OCI-LY7 (cell line): Measurements from ENCODE around the gene MCM3. TPM values are rescaled to one million over a fixed set of nuclear protein-coding genes. Genes with fewer than 3 reads are reported as not detected.

Source experiments
- BruUV-seq: library from RNA; stranded (reverse); fragments of 400-500 nt; replicated peaks from 2 replicates; lab custom pipeline; 2021; lab: Mats Ljungman, UMichigan
- CTCF ChIA-PET: fragments of 300-600 bp; sonication (Branson Sonifier 250); formaldehyde crosslinking; loops from one replicate; lab custom pipeline; 2022; ENCODE audit warnings: antibody characterized with exemption; ENCODE audit not compliant: unreplicated experiment; lab: Charles Lee
- POLR2A ChIA-PET: fragments of 300-600 bp; sonication (Branson Sonifier 250); formaldehyde crosslinking; loops from one replicate; lab custom pipeline; 2022; ENCODE audit warnings: antibody characterized with exemption; lab: Charles Lee
- DNase-seq: peaks from one replicate; pipeline ENCODE4 v3.0.0-alpha.2; 2015; ENCODE audit warnings: low spot score
- H2AFZ ChIP-seq: fragments of 200-600 bp; sonication (generic), shearing (Covaris generic); 2 replicates; pipeline ENCODE4 v1.6.1; 2014; ENCODE audit warnings: mild to moderate bottlenecking, antibody characterized with exemption, low read length, moderate library complexity
- H3K27ac ChIP-seq: fragments of 200-600 bp; sonication (generic); 2 replicates; pipeline ENCODE4 v1.5.1; 2014; ENCODE audit warnings: mixed run types, low read depth, mild to moderate bottlenecking, moderate library complexity, low read length, inconsistent platforms; ENCODE audit not compliant: poor library complexity, severe bottlenecking
- H3K36me3 ChIP-seq: fragments of 200-600 bp; sonication (generic); 2 replicates; pipeline ENCODE4 v1.6.1; 2014; ENCODE audit warnings: mild to moderate bottlenecking, antibody characterized with exemption, low read length, moderate library complexity, mixed read lengths; ENCODE audit not compliant: insufficient read depth
- H3K4me1 ChIP-seq: fragments of 200-600 bp; sonication (generic); 2 replicates; pipeline ENCODE4 v1.5.1; 2014; ENCODE audit warnings: mild to moderate bottlenecking, low read length; ENCODE audit not compliant: insufficient read depth, poor library complexity, severe bottlenecking
- H3K4me2 ChIP-seq: fragments of 200-600 bp; sonication (generic); 2 replicates; pipeline ENCODE4 v1.6.1; 2014; ENCODE audit warnings: mild to moderate bottlenecking, low read length
- H3K4me3 ChIP-seq: fragments of 200-600 bp; sonication (generic); 2 replicates; pipeline ENCODE4 v1.5.1; 2014; ENCODE audit warnings: mild to moderate bottlenecking, low read depth, low read length; ENCODE audit not compliant: poor library complexity, severe bottlenecking
- H3K79me2 ChIP-seq: fragments of 200-600 bp; sonication (generic); 2 replicates; pipeline ENCODE4 v1.6.1; 2016; ENCODE audit warnings: low read depth, mild to moderate bottlenecking, low read length, moderate library complexity, mixed read lengths; ENCODE audit not compliant: insufficient read depth
- H3K9me2 ChIP-seq: fragments of 200-600 bp; sonication (generic); 2 replicates; pipeline ENCODE4 v1.6.1; 2016; ENCODE audit warnings: mild to moderate bottlenecking, low read length, mixed read lengths; ENCODE audit not compliant: insufficient read depth
- H3K9me3 ChIP-seq: fragments of 200-600 bp; sonication (generic); 2 replicates; pipeline ENCODE4 v1.6.1; 2014; ENCODE audit warnings: mild to moderate bottlenecking, mixed run types, low read length, mixed read lengths
- H4K20me1 ChIP-seq: fragments of 200-600 bp; sonication (generic); 2 replicates; pipeline ENCODE4 v1.6.1; 2014; ENCODE audit warnings: mild to moderate bottlenecking, antibody characterized with exemption, low read length, moderate library complexity, mixed read lengths; ENCODE audit not compliant: insufficient read depth
- CTCF ChIP-seq: fragments of 200-600 bp; sonication (generic); conservative IDR thresholded peaks from 2 replicates; pipeline ENCODE4 v1.5.1; 2014; ENCODE audit warnings: mild to moderate bottlenecking, antibody characterized with exemption, low read length, moderate library complexity, mixed read lengths
- EZH2phosphoT487 ChIP-seq: fragments of 200-600 bp; sonication (generic); IDR thresholded peaks from 2 replicates; pipeline ENCODE4 v1.6.1; 2018; ENCODE audit warnings: low read depth, borderline replicate concordance, mild to moderate bottlenecking, mixed run types, antibody characterized with exemption, low read length, moderate library complexity, mixed read lengths
- intact Hi-C: fragments of 100-400 bp; cut with micrococcal nuclease; formaldehyde crosslinking; loops from one replicate; pipeline ENCODE4 v1.10.0; 2022; ENCODE audit not compliant: unreplicated experiment
- total RNA-seq, 2 experiments: library from RNA; depleted of rRNA in 1 of 2; stranded (reverse); fragments of >200 nt in 1 of 2; shearing (Covaris generic) in 1 of 2; gene quantifications; 2 replicates each; pipeline ENCODE4 v1.2.3, GENCODE V29; 2014 to 2022

MCM3 gene
- total RNA-seq, 2 experiments from 2014 or later = 272 to 295 TPM

GRCh38 chr6:52331793-52332457 is 47.4 kb upstream of the MCM3 start:
- intact Hi-C loops = no loop called here
- Histone ChIP-seq H3K4me1 (peaks cover 44% of the 10 kb centered on the region), H3K9me3 (no peaks in the 10 kb centered on the region), H4K20me1 (no peaks in the 10 kb centered on the region), H3K9me2 (no peaks in the 10 kb centered on the region), H3K36me3 (no peaks in the 10 kb centered on the region), H3K4me3 (no peak overlapping the region), H3K79me2 (no peaks in the 10 kb centered on the region), H3K27ac (no peak overlapping the region), H3K4me2 (no peak overlapping the region), H2AFZ (no peak overlapping the region)
- no TSS peak for BruUV-seq
- no peak for DNase-seq
- CTCF ChIA-PET = no interaction called here
- TF ChIP-seq CTCF = no peak
- TF ChIP-seq EZH2phosphoT487 = no peak
- POLR2A ChIA-PET = interaction anchor here (1.5 kb wide), 1 partner anchor 11 kb away, joined by 3 read pairs; no protein-coding TSS in a partner anchor

GRCh38 chr6:52330470-52330869 is 45.9 kb upstream of the MCM3 start:
- no peak overlapping the region for H3K27ac ChIP-seq
- no peak overlapping the region for H3K4me3 ChIP-seq
- no peaks in the 10 kb centered on the region for H3K9me3 ChIP-seq
- H3K36me3 ChIP-seq = no peaks in the 10 kb centered on the region
- H2AFZ ChIP-seq = no peak overlapping the region
- BruUV-seq = no TSS peak
- CTCF ChIA-PET = no interaction called here
- intact Hi-C loops = no loop called here
- H4K20me1 ChIP-seq = no peaks in the 10 kb centered on the region
- no peak overlapping the region for H3K4me2 ChIP-seq
- no peak for TF ChIP-seq CTCF
- no peak for TF ChIP-seq EZH2phosphoT487
- DNase-seq = no peak
- no peaks in the 10 kb centered on the region for H3K79me2 ChIP-seq
- POLR2A ChIA-PET = interaction anchor here (0.6 to 1.6 kb wide), 10 partner anchors 8 to 219 kb away, joined by 3 to 7 read pairs (median 3); no protein-coding TSS in a partner anchor
- H3K4me1 ChIP-seq = peaks cover 54% of the 10 kb centered on the region
- no peaks in the 10 kb centered on the region for H3K9me2 ChIP-seq

GRCh38 chr6:52328729-52329128 is 44.2 kb upstream of the MCM3 start:
- H3K4me3 ChIP-seq = no peak overlapping the region
- TF ChIP-seq EZH2phosphoT487 (no peak), CTCF (no peak)
- peaks cover 47% of the 10 kb centered on the region for H3K4me1 ChIP-seq
- BruUV-seq = no TSS peak
- H3K27ac ChIP-seq = peak overlapping the region; percentile 21
- intact Hi-C loops = no loop called here
- H4K20me1 ChIP-seq = no peaks in the 10 kb centered on the region
- ChIA-PET POLR2A (interaction anchor here (0.6 to 1.8 kb wide), 6 partner anchors 12 to 36 kb away, joined by 3 to 5 read pairs (median 4); no protein-coding TSS in a partner anchor), CTCF (no interaction called here)
- no peaks in the 10 kb centered on the region for H3K9me3 ChIP-seq
- no peaks in the 10 kb centered on the region for H3K9me2 ChIP-seq
- no peaks in the 10 kb centered on the region for H3K36me3 ChIP-seq
- no peak for DNase-seq
- no peaks in the 10 kb centered on the region for H3K79me2 ChIP-seq
- peak overlapping the region; percentile 68 for H2AFZ ChIP-seq
- H3K4me2 ChIP-seq = peak overlapping the region; percentile 28
